Panc1 (cell line): ENCODE data around the gene MMP14. TPM values are rescaled to one million over a fixed set of nuclear protein-coding genes. Genes with fewer than 3 reads are reported as not detected.
"Not testable (repeated sequence)": the region's sequence is repeated elsewhere in the genome, so short reads cannot be mapped to it uniquely, and the experiment has no call there.

Source experiments
- ATAC-seq: fragments of 200-7000 bp; cut with Tn5 transposase; 2 replicates; pipeline ENCODE4 v1.9.1; 2020; ENCODE audit warnings: mild to moderate bottlenecking, moderate library complexity
- BruUV-seq: library from RNA; stranded (reverse); fragments of 400-500 nt; replicated peaks from 2 replicates; lab custom pipeline; 2021; lab: Mats Ljungman, UMichigan
- CTCF ChIA-PET: fragments of 300-600 bp; sonication (Branson Sonifier 250); formaldehyde crosslinking; loops from one replicate; lab custom pipeline; 2022; ENCODE audit warnings: antibody characterized with exemption; lab: Charles Lee
- POLR2A ChIA-PET: fragments of 300-600 bp; sonication (Branson Sonifier 250); formaldehyde crosslinking; loops from one replicate; lab custom pipeline; 2022; ENCODE audit warnings: antibody characterized with exemption; lab: Charles Lee
- DNase-seq: peaks from one replicate; pipeline ENCODE4 v3.0.0-alpha.2; 2010; ENCODE audit warnings: low read depth, low spot score
- H3K27ac ChIP-seq: 2 replicates; pipeline ENCODE4 v1.5.1; 2011; ENCODE audit warnings: mild to moderate bottlenecking, low read length, inconsistent platforms
- H3K27me3 ChIP-seq: fragments of 200-500 bp; sonication (Bioruptor generic); 2 replicates; pipeline ENCODE4 v1.6.0; 2014; ENCODE audit warnings: low read length, inconsistent platforms; ENCODE audit not compliant: control insufficient read depth, insufficient read depth
- H3K36me3 ChIP-seq: fragments of 200-500 bp; sonication (Bioruptor generic); 2 replicates; pipeline ENCODE4 v1.5.1; 2014; ENCODE audit warnings: inconsistent platforms, mild to moderate bottlenecking, low read length, moderate library complexity; ENCODE audit not compliant: control insufficient read depth, insufficient read depth
- H3K4me1 ChIP-seq: 2 replicates; pipeline ENCODE4 v1.5.1; 2011; ENCODE audit warnings: inconsistent platforms, mild to moderate bottlenecking, low read length, moderate library complexity; ENCODE audit not compliant: control insufficient read depth, insufficient read depth
- H3K4me3 ChIP-seq, 2 experiments: 2 replicates each; pipeline ENCODE4 v1.5.1; 2011 to 2012; ENCODE audit warnings: low read depth in 2 of 2, low read length in 2 of 2, mild to moderate bottlenecking in 2 of 2, inconsistent platforms in 1 of 2, moderate library complexity in 1 of 2
- H3K9me3 ChIP-seq: fragments of 200-500 bp; sonication (Bioruptor generic); 2 replicates; pipeline ENCODE4 v1.5.1; 2014; ENCODE audit warnings: low read depth, mild to moderate bottlenecking, inconsistent platforms, low read length, moderate library complexity; ENCODE audit not compliant: control insufficient read depth, insufficient read depth
- POLR2AphosphoS5 ChIP-seq: IDR thresholded peaks from 2 replicates; pipeline ENCODE4 v1.6.1; 2012; ENCODE audit warnings: mild to moderate bottlenecking, low read depth, low read length, moderate library complexity
- SIN3A ChIP-seq: IDR thresholded peaks from 2 replicates; pipeline ENCODE4 v1.6.1; 2012; ENCODE audit warnings: low read depth, mild to moderate bottlenecking, low read length, moderate library complexity, borderline replicate concordance; ENCODE audit not compliant: insufficient read depth
- TCF7L2 ChIP-seq: IDR thresholded peaks from 2 replicates; pipeline ENCODE4 v1.6.1; 2011; ENCODE audit warnings: mild to moderate bottlenecking, low read depth, low read length, inconsistent platforms
- in situ Hi-C: cut with HindIII; loops from 2 replicates; pipeline ENCODE4 v1.10.0; 2016; ENCODE audit warnings: low sequenced_read_pairs, low pct_unique_long_range_greater_than_20kb
- intact Hi-C: fragments of 100-400 bp; cut with micrococcal nuclease; formaldehyde crosslinking; loops from one replicate; pipeline ENCODE4 v1.10.0; 2022; ENCODE audit not compliant: unreplicated experiment
- total RNA-seq: library from RNA; stranded (reverse); gene quantifications from one replicate; pipeline ENCODE4 v1.2.1, GENCODE V29; 2021; ENCODE audit not compliant: unreplicated experiment
- TF ChIP-seq, protein P1 (sequence below), 2 experiments: IDR thresholded peaks; 2 replicates each; pipeline ENCODE4 v1.6.1; 2011 to 2012; ENCODE audit warnings: low read depth in 2 of 2, control low read depth in 1 of 2, low read length in 1 of 2, mild to moderate bottlenecking in 1 of 2, moderate library complexity in 1 of 2; ENCODE audit not compliant: insufficient read depth in 1 of 2
- TF ChIP-seq, protein P2 (sequence below): fragments of 450-650 bp; IDR thresholded peaks from 2 replicates; pipeline ENCODE4 v1.5.1; 2017; ENCODE audit warnings: mild to moderate bottlenecking

MMP14 gene
- total RNA-seq, 1 experiment from 2014 or later = 32.9 TPM

DNA sequence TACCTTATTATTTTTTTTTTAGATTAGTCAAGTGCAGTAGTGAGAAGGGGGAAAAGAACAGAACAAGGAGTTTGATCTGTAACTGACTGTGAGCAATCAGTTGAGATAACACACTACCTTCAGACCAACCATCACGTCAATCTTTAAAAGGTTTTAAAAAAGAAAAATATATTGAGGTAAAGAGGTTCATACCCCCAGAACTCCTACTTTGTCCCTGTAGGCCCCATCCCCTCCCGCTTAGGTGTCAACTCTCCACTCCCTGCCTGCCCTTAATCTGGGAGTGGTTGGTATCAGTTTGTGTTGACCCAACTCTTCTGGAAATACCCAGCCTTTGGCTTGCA is 16.2 kb downstream of the MMP14 start:
- ChIA-PET CTCF (interaction anchor here (0.6 to 4.9 kb wide), 4 partner anchors 11 to 29 kb away, joined by 3 to 50 read pairs (median 4); no protein-coding TSS in a partner anchor), POLR2A (no interaction called here)
- in situ Hi-C loops (no loop called here), intact Hi-C loops (loop anchor here (2.0 to 10.0 kb wide), 2 partner anchors 30 to 198 kb away; no protein-coding TSS in a partner anchor)
- H3K4me1 ChIP-seq = no peaks in the 10 kb centered on the region
- H3K4me3 ChIP-seq = no peak overlapping the region
- no TSS peak for BruUV-seq
- H3K36me3 ChIP-seq = no peaks in the 10 kb centered on the region
- no peaks in the 10 kb centered on the region for H3K27me3 ChIP-seq
- no peak for ATAC-seq
- no peaks in the 10 kb centered on the region for H3K9me3 ChIP-seq
- DNase-seq = no peak
- no peak for TF ChIP-seq POLR2AphosphoS5
- TF ChIP-seq, protein P1, sequence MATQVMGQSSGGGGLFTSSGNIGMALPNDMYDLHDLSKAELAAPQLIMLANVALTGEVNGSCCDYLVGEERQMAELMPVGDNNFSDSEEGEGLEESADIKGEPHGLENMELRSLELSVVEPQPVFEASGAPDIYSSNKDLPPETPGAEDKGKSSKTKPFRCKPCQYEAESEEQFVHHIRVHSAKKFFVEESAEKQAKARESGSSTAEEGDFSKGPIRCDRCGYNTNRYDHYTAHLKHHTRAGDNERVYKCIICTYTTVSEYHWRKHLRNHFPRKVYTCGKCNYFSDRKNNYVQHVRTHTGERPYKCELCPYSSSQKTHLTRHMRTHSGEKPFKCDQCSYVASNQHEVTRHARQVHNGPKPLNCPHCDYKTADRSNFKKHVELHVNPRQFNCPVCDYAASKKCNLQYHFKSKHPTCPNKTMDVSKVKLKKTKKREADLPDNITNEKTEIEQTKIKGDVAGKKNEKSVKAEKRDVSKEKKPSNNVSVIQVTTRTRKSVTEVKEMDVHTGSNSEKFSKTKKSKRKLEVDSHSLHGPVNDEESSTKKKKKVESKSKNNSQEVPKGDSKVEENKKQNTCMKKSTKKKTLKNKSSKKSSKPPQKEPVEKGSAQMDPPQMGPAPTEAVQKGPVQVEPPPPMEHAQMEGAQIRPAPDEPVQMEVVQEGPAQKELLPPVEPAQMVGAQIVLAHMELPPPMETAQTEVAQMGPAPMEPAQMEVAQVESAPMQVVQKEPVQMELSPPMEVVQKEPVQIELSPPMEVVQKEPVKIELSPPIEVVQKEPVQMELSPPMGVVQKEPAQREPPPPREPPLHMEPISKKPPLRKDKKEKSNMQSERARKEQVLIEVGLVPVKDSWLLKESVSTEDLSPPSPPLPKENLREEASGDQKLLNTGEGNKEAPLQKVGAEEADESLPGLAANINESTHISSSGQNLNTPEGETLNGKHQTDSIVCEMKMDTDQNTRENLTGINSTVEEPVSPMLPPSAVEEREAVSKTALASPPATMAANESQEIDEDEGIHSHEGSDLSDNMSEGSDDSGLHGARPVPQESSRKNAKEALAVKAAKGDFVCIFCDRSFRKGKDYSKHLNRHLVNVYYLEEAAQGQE (IDR thresholded peaks at IDR 0.05; ENCODE audit: insufficient read depth in 1 of 2, low read depth in 2 of 2, low read length in 1 of 2) = no peak
- no peak for TF ChIP-seq SIN3A
- TF ChIP-seq, protein P2, sequence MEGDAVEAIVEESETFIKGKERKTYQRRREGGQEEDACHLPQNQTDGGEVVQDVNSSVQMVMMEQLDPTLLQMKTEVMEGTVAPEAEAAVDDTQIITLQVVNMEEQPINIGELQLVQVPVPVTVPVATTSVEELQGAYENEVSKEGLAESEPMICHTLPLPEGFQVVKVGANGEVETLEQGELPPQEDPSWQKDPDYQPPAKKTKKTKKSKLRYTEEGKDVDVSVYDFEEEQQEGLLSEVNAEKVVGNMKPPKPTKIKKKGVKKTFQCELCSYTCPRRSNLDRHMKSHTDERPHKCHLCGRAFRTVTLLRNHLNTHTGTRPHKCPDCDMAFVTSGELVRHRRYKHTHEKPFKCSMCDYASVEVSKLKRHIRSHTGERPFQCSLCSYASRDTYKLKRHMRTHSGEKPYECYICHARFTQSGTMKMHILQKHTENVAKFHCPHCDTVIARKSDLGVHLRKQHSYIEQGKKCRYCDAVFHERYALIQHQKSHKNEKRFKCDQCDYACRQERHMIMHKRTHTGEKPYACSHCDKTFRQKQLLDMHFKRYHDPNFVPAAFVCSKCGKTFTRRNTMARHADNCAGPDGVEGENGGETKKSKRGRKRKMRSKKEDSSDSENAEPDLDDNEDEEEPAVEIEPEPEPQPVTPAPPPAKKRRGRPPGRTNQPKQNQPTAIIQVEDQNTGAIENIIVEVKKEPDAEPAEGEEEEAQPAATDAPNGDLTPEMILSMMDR = no peak
- no peak for TF ChIP-seq TCF7L2
- H3K27ac ChIP-seq = no peak overlapping the region

DNA sequence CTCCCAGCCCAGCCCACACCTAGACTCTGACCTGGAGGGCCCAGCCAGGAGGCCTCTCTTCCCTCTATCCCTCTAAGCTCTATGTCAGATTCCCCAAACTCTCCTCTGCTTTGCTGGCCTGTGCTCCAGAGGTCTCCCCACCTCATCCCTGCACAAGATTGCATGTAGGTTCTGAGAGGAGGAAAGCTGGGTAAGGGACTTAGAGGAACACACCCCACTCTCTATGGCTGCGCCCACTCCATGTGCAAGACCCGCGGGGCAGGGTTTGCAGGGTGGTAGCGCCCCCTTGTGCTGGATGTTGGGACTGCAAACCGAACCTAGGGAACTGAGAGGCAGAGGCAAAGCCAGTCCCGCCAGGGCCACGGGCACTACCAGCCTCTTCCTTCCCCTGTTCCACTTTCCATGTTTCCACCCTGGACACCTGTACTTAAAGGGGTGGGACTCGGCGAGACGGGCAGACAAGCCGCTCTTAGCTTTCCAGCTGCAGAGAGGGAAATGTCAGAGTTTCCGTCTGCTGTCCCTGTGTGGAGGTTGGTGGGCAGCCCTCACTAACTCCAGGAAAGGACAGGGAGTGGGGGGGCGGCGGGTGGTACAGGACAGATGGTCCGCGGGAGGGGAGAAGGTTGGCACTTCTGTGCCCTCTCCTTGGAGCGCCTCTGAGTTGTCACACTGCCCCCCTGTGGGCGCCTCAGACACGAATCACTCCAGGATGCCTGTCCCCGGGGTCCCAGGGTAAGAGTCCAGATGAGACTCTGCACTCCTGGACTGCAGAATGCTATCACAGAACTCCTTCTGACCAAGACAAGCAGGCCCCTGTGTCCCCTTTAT is 16.8 kb downstream of the MMP14 start:
- CTCF ChIA-PET = interaction anchor here (0.6 to 4.9 kb wide), 3 partner anchors 10 to 30 kb away, joined by 4 to 50 read pairs (median 4); no protein-coding TSS in a partner anchor

DNA sequence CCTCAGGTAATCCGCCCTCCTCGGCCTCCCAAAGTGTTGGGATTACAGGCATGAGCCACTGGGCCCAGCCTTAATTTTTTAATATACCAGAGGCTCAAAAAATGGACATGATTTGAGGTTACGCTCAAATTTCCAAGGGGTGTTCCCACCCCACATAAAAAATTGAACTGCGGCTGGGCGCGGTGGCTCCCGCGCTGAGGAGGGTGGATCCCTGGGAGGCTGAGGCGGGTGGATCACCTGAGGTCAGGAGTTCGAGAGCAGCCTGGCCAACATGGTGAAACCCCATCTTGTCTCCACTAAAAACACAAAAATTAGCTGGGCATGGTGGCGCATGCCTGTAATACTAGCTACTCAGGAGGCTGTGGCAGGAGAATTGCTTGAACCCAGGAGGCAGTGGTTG is 17.9 kb downstream of the MMP14 start:
- in situ Hi-C loops = not testable (repeated sequence)
- POLR2A ChIA-PET = interaction anchor here (0.5 kb wide), 1 partner anchor 28 kb away, joined by 6 read pairs; no protein-coding TSS in a partner anchor

More for the DNA sequence above, 16.8 kb downstream of the MMP14 start:
- H3K27me3 ChIP-seq = no peaks in the 10 kb centered on the region
- H3K4me3 ChIP-seq = peak overlapping the region; percentile 33 to 69
- BruUV-seq = no TSS peak
- ATAC-seq (peak; percentile 95), DNase-seq (no peak)
- H3K4me1 ChIP-seq = no peaks in the 10 kb centered on the region
- H3K9me3 ChIP-seq = no peaks in the 10 kb centered on the region
- intact Hi-C loops = loop anchor here (2.0 to 10.0 kb wide), 2 partner anchors 30 to 198 kb away; no protein-coding TSS in a partner anchor
- no peaks in the 10 kb centered on the region for H3K36me3 ChIP-seq
- POLR2A ChIA-PET = no interaction called here
- peak overlapping the region; percentile 63; the same call in 1 of the 2 replicates for H3K27ac ChIP-seq
- in situ Hi-C loops = no loop called here
- TF ChIP-seq, protein P2 = peak; percentile 89
- no peak for TF ChIP-seq SIN3A

More for the DNA sequence above, 17.9 kb downstream of the MMP14 start:
- ATAC-seq, H3K27ac ChIP-seq, H3K4me1 ChIP-seq, H3K9me3 ChIP-seq, H3K36me3 ChIP-seq, H3K27me3 ChIP-seq, H3K4me3 ChIP-seq, DNase-seq, BruUV-seq: not testable (repeated sequence)
- intact Hi-C loops = loop anchor here (10.0 kb wide), 1 partner anchor 199 kb away; no protein-coding TSS in a partner anchor
- CTCF ChIA-PET = interaction anchor here (0.7 to 4.9 kb wide), 2 partner anchors 31 to 217 kb away, joined by 9 to 50 read pairs; no protein-coding TSS in a partner anchor
